ENCODE results near the gene NIPSNAP3A.

- no peak for TF ChIP-seq EZH2 (IDR thresholded peaks at IDR 0.05; ENCODE audit: insufficient read depth, poor library complexity, severe bottlenecking)
- no peak for TF ChIP-seq EZH2phosphoT487 (IDR thresholded peaks at IDR 0.05; ENCODE audit: insufficient read depth, low read depth)
Observed at GRCh38 chr9:104738452-104738851, 9.0 kb upstream of the NIPSNAP3A start.

All from GM23248 (cell line).